A549 (cell line): ENCODE results near the gene GPX4.

Experiments used
- CTCF ChIP-seq: fragments of >200 bp; sonication (Bioruptor Twin); formaldehyde crosslinking; IDR thresholded peaks from 3 replicates; pipeline ENCODE4 v1.5.1; 2016
- ELK1 ChIP-seq: fragments of 150-350 bp; IDR thresholded peaks from 2 replicates; pipeline ENCODE4 v1.6.1; 2014; ENCODE audit warnings: low read depth, mild to moderate bottlenecking, low read length
- HOXA7 ChIP-seq: fragments of 250-450 bp; sonication (Bioruptor Pico); IDR thresholded peaks from 2 replicates; pipeline ENCODE4 v1.5.0; 2020; ENCODE audit warnings: mild to moderate bottlenecking, moderate library complexity
- NFE2L2 ChIP-seq: fragments of 150-350 bp; conservative IDR thresholded peaks from 2 replicates; pipeline ENCODE4 v1.6.1; 2014; ENCODE audit warnings: low read length
- PHF8 ChIP-seq: fragments of 200-600 bp; sonication (generic); IDR thresholded peaks from 2 replicates; pipeline ENCODE4 v1.6.1; 2016; ENCODE audit warnings: low read depth, mild to moderate bottlenecking, antibody characterized with exemption, moderate library complexity, borderline replicate concordance
- POLR2A ChIP-seq: IDR thresholded peaks from 2 replicates; pipeline ENCODE4 v1.6.1; 2012; ENCODE audit warnings: mild to moderate bottlenecking, low read length
- RAD21 ChIP-seq, 2 experiments: fragments of >200 bp in 1 of 2; sonication (Bioruptor Twin) in 1 of 2; formaldehyde crosslinking in 1 of 2; IDR thresholded peaks in 1 of 2; conservative IDR thresholded peaks in 1 of 2; 2 replicates in 1 of 2; 3 replicates in 1 of 2; pipeline ENCODE4 v1.6.1; 2012 to 2018; ENCODE audit warnings: inconsistent platforms in 1 of 2
- RCOR1 ChIP-seq: fragments of 150-350 bp; IDR thresholded peaks from 2 replicates; pipeline ENCODE4 v1.6.1; 2014; ENCODE audit warnings: antibody characterized with exemption, low read length, low read depth
- RFX5 ChIP-seq: fragments of 450-650 bp; IDR thresholded peaks from 2 replicates; pipeline ENCODE4 v1.7.1; 2014; ENCODE audit warnings: antibody characterized with exemption, mild to moderate bottlenecking, moderate library complexity

- TF ChIP-seq RAD21 (conservative IDR thresholded peaks at IDR 0.05 in 1 of 2, IDR thresholded peaks at IDR 0.05 in 1 of 2) (no peak), ELK1 (no peak), NFE2L2 (no peak), HOXA7 (no peak), CTCF (no peak), RCOR1 (no peak), RFX5 (no peak), PHF8 (no peak), POLR2A (no peak)
These were observed 31.7 kb downstream of the GPX4 start for GRCh38 chr19:1135454-1135853.
